DND-41 (cell line): ENCODE measurements around the gene TMEM190.

Source experiments
- CTCF ChIP-seq: IDR thresholded peaks from 2 replicates; pipeline ENCODE4 v1.5.1; 2012; ENCODE audit warnings: borderline replicate concordance, low read length, moderate library complexity, mild to moderate bottlenecking; ENCODE audit not compliant: poor library complexity, severe bottlenecking; ENCODE audit errors: extremely low read depth
- EZH2 ChIP-seq: IDR thresholded peaks from 3 replicates; pipeline ENCODE4 v1.6.1; 2012; ENCODE audit warnings: borderline replicate concordance, low read depth, mild to moderate bottlenecking, moderate library complexity, low read length, inconsistent platforms; ENCODE audit not compliant: severe bottlenecking

- TF ChIP-seq CTCF, result no peak
- TF ChIP-seq EZH2, result no peak
Measured at GRCh38 chr19:55365964-55366363, 10.7 kb upstream of the TMEM190 start.
